GM18499 (cell line): Measurements from ENCODE around the gene XKR7.
"Not testable (repeated sequence)": the region's sequence is repeated elsewhere in the genome, so short reads cannot be mapped to it uniquely, and the experiment has no call there.

Experiments
- ATAC-seq: cut with Tn5 transposase; IDR thresholded peaks from one replicate; pipeline ENCODE4 v1.9.1; 2021; ENCODE audit warnings: moderate number of reproducible peaks; ENCODE audit not compliant: insufficient read depth, unreplicated experiment

XKR7 gene

GRCh38 chr20:31967830-31968249, at the start of gene XKR7:
TSS of gene XKR7 (plus strand) at chr20:31968151. CDS start at chr20:31968176, 25 bp downstream.
- ATAC-seq: no peak

GRCh38 chr20:31918466-31919105, 49.4 kb upstream of the XKR7 start:
- no peak for ATAC-seq

GRCh38 chr20:31919410-31920155, 48.4 kb upstream of the XKR7 start:
- no peak for ATAC-seq

- no peak for ATAC-seq
Measured at GRCh38 chr20:31920275-31920855, 47.6 kb upstream of the XKR7 start.

- not testable (repeated sequence) for ATAC-seq
Measured at GRCh38 chr20:31921480-31921879, 46.5 kb upstream of the XKR7 start.

- ATAC-seq: no peak
Measured at GRCh38 chr20:31922181-31922580, 45.8 kb upstream of the XKR7 start.

- no peak for ATAC-seq
Measured at GRCh38 chr20:31922588-31922987, 45.4 kb upstream of the XKR7 start.

GRCh38 chr20:31923388-31924331, 44.3 kb upstream of the XKR7 start:
- no peak for ATAC-seq

- no peak for ATAC-seq
Measured at GRCh38 chr20:31924561-31924960, 43.4 kb upstream of the XKR7 start.

- no peak for ATAC-seq
Measured at GRCh38 chr20:31925631-31926030, 42.3 kb upstream of the XKR7 start.

- ATAC-seq: no peak
Measured at GRCh38 chr20:31926493-31926892, 41.5 kb upstream of the XKR7 start.

- no peak for ATAC-seq
Measured at GRCh38 chr20:31927627-31928159, 40.3 kb upstream of the XKR7 start.

- ATAC-seq: not testable (repeated sequence)
Measured at GRCh38 chr20:31929631-31930030, 38.3 kb upstream of the XKR7 start.

- no peak for ATAC-seq
Measured at GRCh38 chr20:31930779-31931178, 37.2 kb upstream of the XKR7 start.

GRCh38 chr20:31933698-31934097, 34.3 kb upstream of the XKR7 start:
- ATAC-seq: no peak

GRCh38 chr20:31934491-31934890, 33.5 kb upstream of the XKR7 start:
- no peak for ATAC-seq

GRCh38 chr20:31934968-31935764, 32.8 kb upstream of the XKR7 start:
- no peak for ATAC-seq

GRCh38 chr20:31936420-31936819, 31.5 kb upstream of the XKR7 start:
- no peak for ATAC-seq

- ATAC-seq: no peak
Measured at GRCh38 chr20:31937820-31938219, 30.1 kb upstream of the XKR7 start.
